ENCODE results near the gene TWNK.
A peak's percentile ranks its signal among the peaks of the same experiment; 100 is the strongest.

Gene TWNK

DNA sequence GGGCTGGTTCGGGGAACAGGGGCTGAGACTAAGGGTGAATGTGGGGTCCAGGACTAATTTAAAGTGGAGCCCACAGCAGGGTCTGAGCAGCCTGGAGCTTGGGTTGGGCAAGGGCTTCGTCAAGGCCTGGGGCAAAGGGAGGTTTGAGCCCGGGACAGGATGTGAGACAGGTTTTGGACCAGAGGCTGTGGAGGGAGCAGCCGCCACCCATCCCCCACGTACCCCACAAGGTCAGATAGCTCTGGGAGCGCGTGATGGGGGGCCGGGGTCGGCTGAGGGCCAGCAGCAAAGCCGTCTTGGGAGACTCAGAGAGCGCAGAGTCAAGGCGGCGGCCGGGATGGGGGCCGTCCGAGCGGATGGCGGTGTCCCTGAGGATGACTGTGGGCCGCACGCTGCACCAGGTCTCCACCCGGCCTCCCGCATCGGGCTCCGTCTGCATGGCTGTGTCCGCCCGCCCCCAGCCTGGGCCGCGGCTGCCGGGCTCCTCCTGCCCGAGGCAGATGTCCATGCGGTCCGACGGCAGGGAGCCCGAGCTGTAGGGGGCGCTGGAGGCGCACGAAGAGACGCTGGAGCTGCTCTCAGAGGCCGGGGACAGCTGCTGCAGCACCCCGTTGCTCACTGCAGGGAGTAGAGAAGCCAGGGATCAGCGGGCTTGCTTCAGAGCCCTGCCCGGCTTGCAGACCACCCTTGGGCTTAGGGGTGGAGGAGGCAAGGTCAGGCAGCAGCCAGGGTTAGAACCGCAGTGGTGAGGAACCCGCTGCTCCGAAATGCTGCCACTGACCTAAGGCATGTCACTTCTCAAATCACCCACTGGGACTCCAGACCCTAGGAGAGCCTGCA lies 31.5 kb downstream of the TWNK start:
- TF ChIP-seq GATA3 (IDR thresholded peaks at IDR 0.05; ENCODE audit: low read depth, low read length) (no peak), GATA2 (IDR thresholded peaks at IDR 0.05; ENCODE audit: low read depth, low read length) (no peak)

DNA sequence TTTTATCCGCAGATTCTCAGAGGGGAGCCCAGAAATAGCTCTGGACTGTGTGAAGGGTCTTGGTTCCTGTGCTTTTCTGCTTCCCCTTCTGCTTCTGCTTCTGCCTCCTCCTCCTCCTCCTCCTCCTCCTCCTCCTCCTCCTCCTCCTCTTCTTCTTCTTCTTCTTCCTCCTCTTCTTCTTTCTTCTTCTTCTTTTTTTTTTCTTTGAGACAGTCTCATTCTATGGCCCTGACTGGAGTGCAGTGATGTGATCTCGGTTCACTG lies 32.0 kb downstream of the TWNK start:
- no peak for TF ChIP-seq GATA3 (IDR thresholded peaks at IDR 0.05; ENCODE audit: low read depth, low read length)
- no peak for TF ChIP-seq GATA2 (IDR thresholded peaks at IDR 0.05; ENCODE audit: low read depth, low read length)

GRCh38 chr10:101020427-101021075 lies 33.2 kb downstream of the TWNK start:
- TF ChIP-seq GATA2 (IDR thresholded peaks at IDR 0.05; ENCODE audit: low read depth, low read length) (no peak), GATA3 (IDR thresholded peaks at IDR 0.05; ENCODE audit: low read depth, low read length) (no peak)

DNA sequence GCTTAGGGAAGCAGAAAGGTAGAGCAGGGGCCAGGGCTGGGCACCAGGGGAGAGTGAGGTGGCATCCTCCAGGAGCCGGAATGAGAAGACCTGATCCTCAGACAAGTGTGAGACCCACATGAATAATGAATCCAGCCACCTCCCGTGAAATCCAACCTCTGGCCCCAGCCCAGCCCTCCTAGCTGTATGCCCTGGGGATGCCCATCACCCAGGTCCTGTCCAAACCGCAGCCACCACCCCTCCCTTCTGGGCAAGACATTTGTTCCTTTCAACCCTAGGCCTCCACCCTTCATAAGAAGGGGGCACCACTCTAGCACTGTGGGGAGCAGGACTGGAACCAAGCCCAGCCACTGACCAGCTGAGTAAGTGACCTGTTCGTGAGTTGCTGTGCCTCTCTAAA lies 33.9 kb downstream of the TWNK start:
- TF ChIP-seq GATA3 (IDR thresholded peaks at IDR 0.05; ENCODE audit: low read depth, low read length) = no peak
- no peak for TF ChIP-seq GATA2 (IDR thresholded peaks at IDR 0.05; ENCODE audit: low read depth, low read length)

DNA sequence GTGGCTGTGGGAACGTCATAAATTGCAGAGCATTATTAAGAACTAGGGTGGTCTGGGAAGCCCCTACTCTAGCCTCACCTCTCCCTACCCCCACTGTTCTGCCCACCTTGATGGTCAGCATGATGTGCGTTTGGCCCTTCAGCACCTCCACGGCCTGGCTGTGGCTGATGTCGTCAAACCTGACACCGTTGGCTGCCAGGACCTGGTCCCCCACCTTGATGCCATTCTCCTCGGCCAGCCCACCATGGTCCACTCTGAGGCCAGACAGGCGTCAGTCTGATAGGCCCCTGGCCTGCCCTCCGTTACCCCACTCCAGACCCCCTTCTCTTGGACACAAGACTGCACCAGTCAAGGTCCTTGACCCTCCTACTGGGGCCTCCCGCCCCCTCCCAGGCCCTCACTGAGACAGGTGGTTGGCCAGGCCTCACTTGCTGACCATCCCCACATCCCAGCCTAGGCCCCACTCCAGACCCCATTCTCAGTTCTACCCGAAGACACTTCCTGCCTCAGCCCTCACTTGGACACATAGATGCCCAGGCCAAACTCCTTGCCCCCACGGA lies 34.4 kb downstream of the TWNK start:
- TF ChIP-seq GATA2 (IDR thresholded peaks at IDR 0.05; ENCODE audit: low read depth, low read length) (no peak), GATA3 (IDR thresholded peaks at IDR 0.05; ENCODE audit: low read depth, low read length) (no peak)

GRCh38 chr10:101022967-101023705 lies 35.8 kb downstream of the TWNK start:
- TF ChIP-seq GATA3 (IDR thresholded peaks at IDR 0.05; ENCODE audit: low read depth, low read length) (no peak), GATA2 (IDR thresholded peaks at IDR 0.05; ENCODE audit: low read depth, low read length) (no peak)

GRCh38 chr10:101027106-101027720 lies 39.9 kb downstream of the TWNK start:
- TF ChIP-seq GATA2 (IDR thresholded peaks at IDR 0.05; ENCODE audit: low read depth, low read length) (no peak), GATA3 (IDR thresholded peaks at IDR 0.05; ENCODE audit: low read depth, low read length) (no peak)

GRCh38 chr10:101028446-101029337 lies 41.3 kb downstream of the TWNK start:
- TF ChIP-seq GATA3 (IDR thresholded peaks at IDR 0.05; ENCODE audit: low read depth, low read length) = no peak
- TF ChIP-seq GATA2 (IDR thresholded peaks at IDR 0.05; ENCODE audit: low read depth, low read length) = 0 out of 2 replicates have a peak, but pooled peaks have one; percentile 34

DNA sequence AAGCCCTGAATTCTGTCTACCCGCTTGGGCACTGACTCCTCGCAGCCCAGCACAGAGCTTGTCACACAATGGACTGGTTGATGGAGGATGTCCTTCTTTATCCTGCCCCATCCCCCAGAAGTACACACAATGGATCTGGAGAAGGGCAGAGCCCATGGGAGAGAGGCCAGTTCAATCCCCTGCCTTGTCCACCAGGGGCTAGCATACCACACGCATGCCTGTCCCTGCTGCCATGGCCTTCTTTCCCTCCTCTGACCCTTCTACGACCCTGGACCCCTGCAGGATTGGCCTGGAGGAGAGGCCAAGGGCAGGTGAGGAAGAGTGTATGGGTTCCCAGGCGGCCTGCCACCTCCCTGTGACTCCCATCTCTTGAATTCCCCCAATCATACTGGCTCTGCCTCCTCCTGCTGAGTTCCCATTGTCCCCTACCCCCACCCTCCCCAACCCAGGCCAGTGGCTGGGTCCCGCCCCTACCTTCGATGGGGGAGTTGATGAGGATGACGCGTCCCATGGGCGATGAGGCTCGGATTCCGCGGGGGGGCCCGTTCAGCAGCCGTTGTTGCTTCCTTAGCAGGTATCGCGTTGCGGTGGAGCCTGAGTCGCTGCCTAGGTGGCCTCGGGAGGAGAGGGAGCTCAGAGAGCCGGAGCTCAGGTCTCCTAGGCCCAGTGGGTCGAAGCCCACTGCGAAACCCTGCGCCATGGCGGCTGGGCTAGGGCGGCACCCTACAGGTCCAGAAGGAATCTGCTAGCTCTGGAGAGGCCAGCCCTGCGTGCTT lies 42.4 kb downstream of the TWNK start:
- TF ChIP-seq GATA3 (IDR thresholded peaks at IDR 0.05; ENCODE audit: low read depth, low read length) (no peak), GATA2 (IDR thresholded peaks at IDR 0.05; ENCODE audit: low read depth, low read length) (no peak)

GRCh38 chr10:101030496-101031127 lies 43.3 kb downstream of the TWNK start:
- no peak for TF ChIP-seq GATA3 (IDR thresholded peaks at IDR 0.05; ENCODE audit: low read depth, low read length)
- TF ChIP-seq GATA2 (IDR thresholded peaks at IDR 0.05; ENCODE audit: low read depth, low read length) = no peak

DNA sequence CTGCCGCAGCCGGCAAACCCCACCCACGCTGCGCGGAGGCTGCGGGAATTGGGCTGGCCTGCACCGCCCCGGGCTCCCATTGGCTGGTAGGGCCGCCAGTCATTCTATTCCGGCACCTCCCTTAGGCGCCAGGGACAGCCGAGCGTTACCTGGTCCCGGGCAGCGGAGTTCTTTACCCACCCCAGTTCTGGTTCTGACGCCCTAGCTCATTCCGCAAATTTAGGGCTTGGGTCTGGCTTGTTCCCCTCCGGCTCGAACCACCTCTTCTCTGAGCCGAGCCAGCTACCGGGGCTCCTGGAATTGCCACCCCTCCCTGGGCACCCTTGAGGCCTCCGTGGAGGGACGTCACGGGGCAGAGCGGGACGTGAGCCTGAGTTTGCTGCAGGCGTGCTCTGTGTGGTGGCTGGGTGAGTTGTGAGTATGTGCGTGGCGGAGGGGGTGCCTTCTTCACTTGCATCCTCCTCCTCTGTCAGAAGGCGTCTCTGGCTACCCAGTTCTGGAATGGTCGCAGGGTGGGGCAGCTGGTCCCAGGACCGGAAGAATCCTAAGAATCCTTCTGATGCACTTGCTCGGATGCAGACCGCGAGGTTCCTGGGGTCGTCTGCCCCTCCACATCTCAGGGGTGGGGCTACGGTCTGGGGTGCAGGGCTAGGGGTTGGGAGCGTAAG lies 43.9 kb downstream of the TWNK start, which contains the start of the genes PDZD7 and SFXN3:
PDZD7 (minus strand) TSS at position 2 of the 668 bp plus-strand sequence. CDS start 910 bp downstream, outside the sequence.
SFXN3 (plus strand) TSS at position 107 of the 668 bp plus-strand sequence. CDS start 3,461 bp downstream, outside the sequence.
- TF ChIP-seq GATA3 (IDR thresholded peaks at IDR 0.05; ENCODE audit: low read depth, low read length) = no peak
- no peak for TF ChIP-seq GATA2 (IDR thresholded peaks at IDR 0.05; ENCODE audit: low read depth, low read length)
